ENCODE measurements around the gene CHRDL2. TPM values are rescaled to one million over a fixed set of nuclear protein-coding genes. Genes with fewer than 3 reads are reported as not detected.

CHRDL2 gene
- total RNA-seq, 1 experiment from 2014 or later, result 0.39 TPM

DNA sequence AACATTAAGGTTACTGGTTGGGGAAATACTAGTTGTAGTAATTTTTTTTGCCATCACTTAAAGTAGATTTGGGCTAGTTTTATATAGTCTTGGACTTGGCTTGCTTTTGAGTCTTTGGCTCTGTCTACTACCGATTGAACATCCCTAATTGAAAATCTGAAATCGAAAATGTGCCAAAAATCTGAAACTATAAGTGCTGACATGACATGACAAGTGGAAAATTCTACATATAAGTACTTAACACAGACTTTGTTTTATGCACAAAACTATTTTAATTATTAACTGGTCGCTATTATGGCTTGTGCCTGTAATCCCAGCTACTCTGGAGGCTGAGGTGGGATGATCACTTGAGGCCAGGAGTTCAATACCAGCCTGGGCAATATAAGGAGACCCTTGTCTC lies 39.9 kb upstream of the CHRDL2 start:
- H2BK12ac ChIP-seq (ENCODE audit: insufficient read length, low read depth, low read length), result no peak overlapping the region
- no peaks in the 10 kb centered on the region for H3K79me1 ChIP-seq (ENCODE audit: insufficient read depth, low read depth, low read length, poor library complexity, severe bottlenecking)
- Mint-ChIP-seq H3K4me3 (no peak overlapping the region), H3K27ac (no peak overlapping the region), H3K36me3 (ENCODE audit: insufficient read depth in 1 of 3, low read depth in 3 of 3) (no peaks in the 10 kb centered on the region), H3K27me3 (ENCODE audit: low read depth) (no peaks in the 10 kb centered on the region), H3K4me1 (no peaks in the 10 kb centered on the region), H3K9me3 (no peaks in the 10 kb centered on the region)
- H3K27me3 ChIP-seq (ENCODE audit: insufficient read depth, low read length), result no peaks in the 10 kb centered on the region
- no peak overlapping the region for H2BK5ac ChIP-seq (ENCODE audit: insufficient read length, low read length)
- H2BK120ac ChIP-seq (ENCODE audit: low read depth, low read length, poor library complexity, severe bottlenecking), result no peak overlapping the region
- H3K9ac ChIP-seq (ENCODE audit: extremely low read depth, insufficient read length, low read length), result no peak overlapping the region
- no peaks in the 10 kb centered on the region for H3K23me2 ChIP-seq (ENCODE audit: insufficient read length, low read depth, low read length, poor library complexity, severe bottlenecking)
- DNase-seq, result no peak
- H3K4me2 ChIP-seq (ENCODE audit: insufficient read depth, insufficient read length, low read length), result no peak overlapping the region
- no peak overlapping the region for H2BK20ac ChIP-seq (ENCODE audit: low read depth, low read length, poor library complexity, severe bottlenecking)
- no peaks in the 10 kb centered on the region for H3K9me3 ChIP-seq (ENCODE audit: control insufficient read depth, low read depth, low read length)
- no peak overlapping the region for H3K18ac ChIP-seq (ENCODE audit: insufficient read length, low read depth, low read length)
- no peak overlapping the region for H3K23ac ChIP-seq (ENCODE audit: insufficient read length, low read depth, low read length)
- WGBS (ENCODE audit: extremely low coverage, insufficient read length, low lambda C conversion rate), result no CpG with 5 or more reads among the region's 3 CpGs
- H2BK15ac ChIP-seq (ENCODE audit: low read depth, low read length), result no peak overlapping the region
- no peak overlapping the region for H2AK5ac ChIP-seq (ENCODE audit: insufficient read length, low read length)
- TF ChIP-seq CTCF (conservative IDR thresholded peaks at IDR 0.05), result no peak
- H3K14ac ChIP-seq (ENCODE audit: insufficient read depth, low read length), result no peak overlapping the region
- no peak overlapping the region for H3K4ac ChIP-seq (ENCODE audit: low read depth, low read length)
- no peak overlapping the region for H3K56ac ChIP-seq (ENCODE audit: insufficient read length, low read depth, low read length)
- H4K8ac ChIP-seq (replicated peaks; ENCODE audit: insufficient read length, low read depth, low read length), result no peak overlapping the region
- no peaks in the 10 kb centered on the region for H3K4me1 ChIP-seq (ENCODE audit: insufficient read depth, low read length)
- H3K79me2 ChIP-seq (ENCODE audit: insufficient read depth, low read length), result no peaks in the 10 kb centered on the region
- no peaks in the 10 kb centered on the region for H4K20me1 ChIP-seq (ENCODE audit: control insufficient read depth, insufficient read depth, insufficient read length)
- no peak overlapping the region for H4K5ac ChIP-seq (ENCODE audit: insufficient read length, low read depth, low read length)
- H3T11ph ChIP-seq (ENCODE audit: low read length), result no peak overlapping the region
- H3K27ac ChIP-seq (ENCODE audit: insufficient read length, low read depth, low read length), result no peak overlapping the region
- no peak overlapping the region for H4K91ac ChIP-seq (ENCODE audit: insufficient read length, low read depth, low read length)
- H2AFZ ChIP-seq (ENCODE audit: low read length), result no peak overlapping the region
